NB4 (cell line): Measurements from ENCODE around the gene MEF2D.

Experiments used
- DNase-seq: peaks from one replicate; pipeline ENCODE4 v3.0.0; 2010; ENCODE audit warnings: low read depth
- H3K4me3 ChIP-seq: one replicate; pipeline ENCODE4 v1.5.1; 2011; ENCODE audit warnings: mild to moderate bottlenecking, low read depth, low read length, moderate library complexity
- CTCF ChIP-seq: IDR thresholded peaks from one replicate; pipeline ENCODE4 v1.5.1; 2012; ENCODE audit warnings: low read depth, low read length
- MAX ChIP-seq: IDR thresholded peaks from 2 replicates; pipeline ENCODE4 v1.6.1; 2011; ENCODE audit warnings: low read depth, low read length
- MYC ChIP-seq: IDR thresholded peaks from 2 replicates; pipeline ENCODE4 v1.6.1; 2011; ENCODE audit warnings: low read depth, low read length
- POLR2A ChIP-seq: IDR thresholded peaks from 2 replicates; pipeline ENCODE4 v1.6.1; 2011; ENCODE audit warnings: mild to moderate bottlenecking; ENCODE audit not compliant: insufficient read length; ENCODE audit errors: extremely low read depth

The MEF2D gene

GRCh38 chr1:156530006-156530405, 29.4 kb upstream of the MEF2D start:
- no peak for DNase-seq
- TF ChIP-seq POLR2A = no peak
- no peak for TF ChIP-seq CTCF
- TF ChIP-seq MAX = no peak
- no peak for TF ChIP-seq MYC
- no peak overlapping the region for H3K4me3 ChIP-seq

- no peak for DNase-seq
- TF ChIP-seq MYC = no peak
- no peak for TF ChIP-seq POLR2A
- no peak for TF ChIP-seq CTCF
- no peak for TF ChIP-seq MAX
- H3K4me3 ChIP-seq = no peak overlapping the region
Observed at GRCh38 chr1:156528875-156529425, 28.4 kb upstream of the MEF2D start.

- TF ChIP-seq MYC = no peak
- TF ChIP-seq POLR2A = no peak
- TF ChIP-seq CTCF = no peak
- no peak for TF ChIP-seq MAX
- no peak for DNase-seq
- no peak overlapping the region for H3K4me3 ChIP-seq
Observed at GRCh38 chr1:156528231-156528630, 27.7 kb upstream of the MEF2D start.

GRCh38 chr1:156527584-156527983, 27.0 kb upstream of the MEF2D start:
- DNase-seq = no peak
- no peak overlapping the region for H3K4me3 ChIP-seq

GRCh38 chr1:156525856-156526489, 25.4 kb upstream of the MEF2D start:
- no peak for TF ChIP-seq POLR2A
- H3K4me3 ChIP-seq = no peak overlapping the region
- no peak for DNase-seq

More at GRCh38 chr1:156527584-156527983, 27.0 kb upstream of the MEF2D start:
- TF ChIP-seq MYC = no peak
- no peak for TF ChIP-seq POLR2A
- no peak for TF ChIP-seq CTCF
- no peak for TF ChIP-seq MAX

GRCh38 chr1:156525071-156525501, 24.5 kb upstream of the MEF2D start:
- 0 out of 2 replicates have a peak, but pooled peaks have one; percentile 11 for TF ChIP-seq MYC
- TF ChIP-seq POLR2A = no peak
- DNase-seq = peak; percentile 72
- H3K4me3 ChIP-seq = peak overlapping the region; percentile 13

- DNase-seq = peak; percentile 87
- peak overlapping the region; percentile 13 for H3K4me3 ChIP-seq
- TF ChIP-seq POLR2A = no peak
- 0 out of 2 replicates have a peak, but pooled peaks have one; percentile 11 for TF ChIP-seq MYC
- peak; percentile 71; the same call in 1 of the 2 replicates for TF ChIP-seq MAX
- TF ChIP-seq CTCF = no peak
Observed at GRCh38 chr1:156524481-156524869, 23.9 kb upstream of the MEF2D start.
